Measurements from ENCODE around the gene SQOR. TPM values are rescaled to one million over a fixed set of nuclear protein-coding genes. Genes with fewer than 3 reads are reported as not detected.
"Not testable (repeated sequence)": the region's sequence is repeated elsewhere in the genome, so short reads cannot be mapped to it uniquely, and the experiment has no call there.

The SQOR gene
- total and polyA plus RNA-seq, 8 donors = 49.6 to 128 (median 62.8) TPM

DNA sequence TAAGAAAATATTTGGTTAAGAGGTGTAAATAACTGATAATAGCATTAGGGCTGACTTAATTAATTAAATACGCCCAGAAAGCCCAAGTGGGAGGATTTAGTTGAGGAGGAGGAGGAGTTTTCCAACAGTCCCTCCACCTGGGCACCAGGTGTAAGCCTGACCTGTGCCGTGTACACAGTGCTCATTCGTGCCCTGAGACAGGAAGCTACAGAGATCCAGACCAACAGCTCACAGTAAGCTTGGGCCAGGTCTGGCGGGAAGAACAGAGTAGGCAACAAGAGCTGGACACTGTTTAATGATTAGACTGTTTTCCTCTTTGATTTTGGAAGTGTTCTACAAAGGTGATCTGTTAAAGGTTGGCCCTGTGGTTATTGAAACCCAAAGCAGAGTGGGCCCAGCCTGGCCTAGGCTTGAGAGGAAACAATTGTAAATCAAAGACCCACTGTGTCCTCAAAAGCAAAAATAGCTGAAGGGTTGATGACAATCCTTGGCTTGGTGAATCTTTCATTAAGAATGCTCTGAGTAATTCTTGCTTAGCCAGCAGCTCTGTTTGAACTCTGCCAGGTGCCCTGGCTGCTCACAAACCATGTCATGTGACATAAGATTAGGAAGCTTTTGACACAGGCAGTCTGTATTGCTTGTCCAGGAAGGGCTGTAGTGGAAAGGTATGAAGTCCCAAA, 13.8 kb downstream of the SQOR start:
- DNase-seq = peak; percentile 67 to 69
- H3K36me3 ChIP-seq = peaks cover 0 to 9% (median 3%) of the 10 kb centered on the region in 4 donors
- 23 to 56% (median 41%) methylated on average over 4 of the region's 4 CpGs for WGBS, 5 donors
- TF ChIP-seq EP300 (IDR thresholded peaks at IDR 0.05) (no peak), POLR2A (IDR thresholded peaks at IDR 0.05) (no peak), POLR2AphosphoS5 (IDR thresholded peaks at IDR 0.05) (peak in 2 of 3 donors; percentile 26 to 69)
- TF ChIP-seq, protein P1, sequence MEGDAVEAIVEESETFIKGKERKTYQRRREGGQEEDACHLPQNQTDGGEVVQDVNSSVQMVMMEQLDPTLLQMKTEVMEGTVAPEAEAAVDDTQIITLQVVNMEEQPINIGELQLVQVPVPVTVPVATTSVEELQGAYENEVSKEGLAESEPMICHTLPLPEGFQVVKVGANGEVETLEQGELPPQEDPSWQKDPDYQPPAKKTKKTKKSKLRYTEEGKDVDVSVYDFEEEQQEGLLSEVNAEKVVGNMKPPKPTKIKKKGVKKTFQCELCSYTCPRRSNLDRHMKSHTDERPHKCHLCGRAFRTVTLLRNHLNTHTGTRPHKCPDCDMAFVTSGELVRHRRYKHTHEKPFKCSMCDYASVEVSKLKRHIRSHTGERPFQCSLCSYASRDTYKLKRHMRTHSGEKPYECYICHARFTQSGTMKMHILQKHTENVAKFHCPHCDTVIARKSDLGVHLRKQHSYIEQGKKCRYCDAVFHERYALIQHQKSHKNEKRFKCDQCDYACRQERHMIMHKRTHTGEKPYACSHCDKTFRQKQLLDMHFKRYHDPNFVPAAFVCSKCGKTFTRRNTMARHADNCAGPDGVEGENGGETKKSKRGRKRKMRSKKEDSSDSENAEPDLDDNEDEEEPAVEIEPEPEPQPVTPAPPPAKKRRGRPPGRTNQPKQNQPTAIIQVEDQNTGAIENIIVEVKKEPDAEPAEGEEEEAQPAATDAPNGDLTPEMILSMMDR (IDR thresholded peaks at IDR 0.05) = no peak
- H3K9me3 ChIP-seq = no peaks in the 10 kb centered on the region
- H3K27me3 ChIP-seq = no peaks in the 10 kb centered on the region
- H3K4me1 ChIP-seq = peaks cover 48 to 94% (median 75%) of the 10 kb centered on the region in 4 donors
- no peak overlapping the region for H3K4me3 ChIP-seq
- intact Hi-C loops (cut with DNase I; ENCODE audit: low total_unique reads) = no loop called here
- peak overlapping the region; percentile 48 to 95 (median 77) for H3K27ac ChIP-seq

DNA sequence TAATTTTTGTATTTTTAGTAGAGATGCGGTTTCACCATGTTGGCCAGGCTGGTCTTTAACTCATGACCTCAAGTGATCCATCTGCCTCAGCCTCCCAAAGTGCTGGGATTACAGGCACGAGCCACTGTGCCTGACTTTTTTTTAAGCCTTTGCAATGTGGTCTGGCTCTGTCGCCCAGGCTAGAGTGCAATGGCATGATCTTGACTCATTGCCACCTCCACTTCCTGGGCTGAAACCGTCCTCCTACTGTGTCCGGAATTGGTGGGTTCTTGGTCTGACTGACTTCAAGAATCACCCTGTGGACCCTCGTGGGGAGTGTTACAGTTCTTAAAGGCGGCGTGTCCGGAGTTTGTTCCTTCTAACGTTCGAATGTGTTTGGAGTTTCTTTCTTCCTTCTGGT, 15.2 kb downstream of the SQOR start:
- intact Hi-C loops (cut with DNase I; ENCODE audit: low total_unique reads); H3K27me3 ChIP-seq; H3K4me3 ChIP-seq; DNase-seq; H3K9me3 ChIP-seq; H3K36me3 ChIP-seq: not testable (repeated sequence)
- Histone ChIP-seq H3K27ac (peak overlapping the region; percentile 48 to 95 (median 75)), H3K4me1 (peaks cover 38 to 94% (median 68%) of the 10 kb centered on the region in 4 donors)
- 77 to 87% (median 82%) methylated on average over 11 of the region's 11 CpGs for WGBS, 5 donors

DNA sequence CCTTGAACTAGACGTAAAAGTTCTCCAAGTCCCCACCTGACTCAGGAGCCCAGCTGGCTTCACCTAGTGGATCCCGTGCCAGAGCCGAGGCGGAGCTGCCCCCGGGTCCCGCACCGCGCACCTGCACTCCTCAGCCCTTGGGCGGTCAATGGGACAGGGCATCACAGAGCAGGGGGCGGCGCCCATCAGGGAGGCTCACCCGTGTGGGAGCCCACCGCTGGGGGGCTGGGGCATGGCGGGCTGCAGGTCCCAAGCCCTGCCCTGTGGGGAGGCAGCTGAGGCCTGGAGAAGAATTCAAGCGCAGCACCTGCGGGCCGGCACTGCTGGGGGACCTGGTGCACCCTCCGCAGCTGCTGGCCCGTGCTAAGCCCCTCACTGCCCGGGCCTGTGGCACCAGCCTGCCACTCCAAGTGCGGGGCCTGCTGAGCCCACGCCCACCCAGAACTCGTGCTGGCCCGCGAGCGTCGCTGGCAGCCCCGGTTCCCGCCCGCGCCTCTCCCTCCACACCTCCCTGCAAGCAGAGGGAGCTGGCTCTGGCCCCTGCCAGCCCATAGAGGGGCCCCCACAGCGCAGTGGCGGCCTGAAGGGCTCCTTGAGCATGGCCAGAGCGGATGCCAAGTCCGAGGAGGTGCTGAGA, 16.2 kb downstream of the SQOR start:
- intact Hi-C loops (cut with DNase I; ENCODE audit: low total_unique reads) = no loop called here
- no peaks in the 10 kb centered on the region for H3K9me3 ChIP-seq
- peaks cover 29 to 93% (median 58%) of the 10 kb centered on the region in 4 donors for H3K4me1 ChIP-seq
- no peak for TF ChIP-seq POLR2A (IDR thresholded peaks at IDR 0.05)
- no peak for TF ChIP-seq EP300 (IDR thresholded peaks at IDR 0.05)
- TF ChIP-seq, protein P1 (IDR thresholded peaks at IDR 0.05) = no peak
- no peak for TF ChIP-seq POLR2AphosphoS5 (IDR thresholded peaks at IDR 0.05)
- peaks cover 0 to 9% (median 3%) of the 10 kb centered on the region in 4 donors for H3K36me3 ChIP-seq
- 95 to 98% (median 98%) methylated on average over 16 to 35 of the region's 35 CpGs for WGBS, 5 donors
- DNase-seq = no peak
- H3K4me3 ChIP-seq = no peak overlapping the region
- H3K27me3 ChIP-seq = no peaks in the 10 kb centered on the region
- H3K27ac ChIP-seq = no peak overlapping the region

DNA sequence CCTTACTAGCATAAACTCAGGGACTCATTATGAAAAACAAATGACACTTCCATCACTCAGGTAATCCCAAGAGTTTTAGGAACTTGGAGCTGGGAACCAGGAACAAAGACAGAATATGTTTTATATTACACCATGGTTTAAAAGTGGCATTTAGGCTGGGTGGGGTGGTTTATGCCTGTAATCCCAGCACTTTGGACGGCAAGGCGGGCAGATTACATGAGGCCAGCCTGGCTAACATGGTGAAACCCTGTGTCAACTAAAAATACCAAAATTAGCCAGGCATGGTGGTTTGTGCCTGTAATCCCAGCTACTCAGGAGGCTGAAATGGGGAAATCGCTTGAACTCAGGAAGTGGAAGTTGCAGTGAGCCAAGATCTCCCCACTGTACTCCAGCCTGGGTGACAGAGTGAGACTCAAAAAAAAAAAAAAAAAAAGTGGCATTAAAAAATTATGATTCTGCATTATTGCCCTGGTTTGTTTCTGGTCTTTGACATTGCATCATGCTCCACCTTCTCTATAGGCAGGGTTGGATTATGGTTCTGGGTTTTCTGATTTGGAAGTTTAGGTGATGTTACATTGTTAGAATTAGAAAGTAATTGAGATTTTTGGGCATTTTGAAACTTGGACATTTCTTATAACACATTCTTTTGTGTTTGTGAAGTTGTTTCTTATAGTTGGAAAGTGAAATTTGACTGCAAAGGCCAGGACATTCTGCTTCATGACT, 19.0 kb downstream of the SQOR start:
- 69 to 88% (median 80%) methylated on average over 3 of the region's 3 CpGs for WGBS, 5 donors
- no peaks in the 10 kb centered on the region for H3K27me3 ChIP-seq
- H3K27ac ChIP-seq = peak overlapping the region in 4 of 5 donors; percentile 36 to 70 (median 59)
- no peak overlapping the region for H3K4me3 ChIP-seq
- no peaks in the 10 kb centered on the region for H3K9me3 ChIP-seq
- peaks cover 28 to 93% (median 53%) of the 10 kb centered on the region in 4 donors for H3K4me1 ChIP-seq
- TF ChIP-seq POLR2AphosphoS5 (IDR thresholded peaks at IDR 0.05) (peak in 1 of 3 donors; percentile 30), EP300 (IDR thresholded peaks at IDR 0.05) (no peak)
- TF ChIP-seq, protein P1 (IDR thresholded peaks at IDR 0.05) = no peak
- no peak for DNase-seq
- H3K36me3 ChIP-seq = peaks cover 0 to 11% (median 5%) of the 10 kb centered on the region in 4 donors
- intact Hi-C loops (cut with DNase I; ENCODE audit: low total_unique reads) = no loop called here

Data from stomach (tissue), 9 donors.